IMR-90 (cell line): Measurements from ENCODE around the gene SALL4. TPM values are rescaled to one million over a fixed set of nuclear protein-coding genes. Genes with fewer than 3 reads are reported as not detected.
A peak's percentile ranks its signal among the peaks of the same experiment; 100 is the strongest.

ENCODE experiments used
- ATAC-seq: fragments of 200-7000 bp; cut with Tn5 transposase; 2 replicates; pipeline ENCODE4 v1.9.1; 2020; ENCODE audit warnings: low read depth, mild to moderate bottlenecking, moderate library complexity
- BruUV-seq: library from RNA; stranded (reverse); fragments of 400-500 nt; replicated peaks from 2 replicates; lab custom pipeline; 2021; lab: Mats Ljungman, UMichigan
- CTCF ChIA-PET: fragments of 300-600 bp; formaldehyde crosslinking; extraction: SDS; loops from one replicate; lab custom pipeline; 2021; ENCODE audit warnings: antibody characterized with exemption; lab: Yijun Ruan, JAX
- POLR2A ChIA-PET: fragments of 300-600 bp; sonication (Branson Sonifier 250); formaldehyde crosslinking; loops from one replicate; lab custom pipeline; 2022; ENCODE audit warnings: antibody characterized with exemption; ENCODE audit not compliant: unreplicated experiment; lab: Charles Lee
- DNase-seq: peaks from one replicate; pipeline ENCODE4 v3.0.0; 2013
- H2AFZ ChIP-seq: replicated peaks from 2 replicates; pipeline ENCODE3; 2013; ENCODE audit warnings: low read length, mild to moderate bottlenecking; ENCODE audit not compliant: poor library complexity
- H2AK5ac ChIP-seq: 2 replicates; pipeline ENCODE4 v1.6.1; 2013; ENCODE audit warnings: low read depth, low read length, inconsistent platforms
- H2AK9ac ChIP-seq: replicated peaks from 2 replicates; pipeline ENCODE3; 2013; ENCODE audit warnings: mild to moderate bottlenecking, low read depth, low read length, moderate library complexity; ENCODE audit not compliant: poor library complexity
- H2BK120ac ChIP-seq: 2 replicates; pipeline ENCODE4 v1.6.1; 2013; ENCODE audit warnings: low read depth, low read length, inconsistent platforms
- H2BK15ac ChIP-seq: 3 replicates; pipeline ENCODE4 v1.6.1; 2013; ENCODE audit warnings: low read depth, low read length, inconsistent platforms
- H2BK20ac ChIP-seq: 2 replicates; pipeline ENCODE4 v1.6.1; 2013; ENCODE audit warnings: low read depth, mild to moderate bottlenecking, inconsistent platforms, low read length, moderate library complexity
- H2BK5ac ChIP-seq: 2 replicates; pipeline ENCODE4 v1.6.1; 2013; ENCODE audit warnings: mild to moderate bottlenecking, low read depth, low read length, inconsistent platforms; ENCODE audit not compliant: poor library complexity, severe bottlenecking
- H3K14ac ChIP-seq: replicated peaks from 2 replicates; pipeline ENCODE4 v1.6.1; 2013; ENCODE audit warnings: low read depth, low read length, inconsistent platforms
- H3K18ac ChIP-seq: 2 replicates; pipeline ENCODE4 v1.6.1; 2013; ENCODE audit warnings: low read depth, low read length, control low read depth
- H3K23ac ChIP-seq: 2 replicates; pipeline ENCODE4 v1.6.1; 2013; ENCODE audit warnings: low read depth, low read length, inconsistent platforms
- H3K27ac ChIP-seq: 2 replicates; pipeline ENCODE4 v1.5.1; 2013; ENCODE audit warnings: mild to moderate bottlenecking, control low read depth, low read length; ENCODE audit not compliant: insufficient read depth
- H3K27me3 ChIP-seq: 2 replicates; pipeline ENCODE4 v1.6.1; 2013; ENCODE audit warnings: low read length; ENCODE audit not compliant: control insufficient read depth, insufficient read depth
- H3K36me3 ChIP-seq: 2 replicates; pipeline ENCODE4 v1.6.1; 2013; ENCODE audit warnings: low read length, mixed read lengths; ENCODE audit not compliant: control insufficient read depth, insufficient read depth
- H3K4ac ChIP-seq: 2 replicates; pipeline ENCODE4 v1.6.1; 2013; ENCODE audit warnings: low read depth, low read length, inconsistent platforms
- H3K4me1 ChIP-seq: 2 replicates; pipeline ENCODE4 v1.6.1; 2013; ENCODE audit warnings: low read length, mixed read lengths; ENCODE audit not compliant: control insufficient read depth, insufficient read depth
- H3K4me2 ChIP-seq: 2 replicates; pipeline ENCODE4 v1.6.1; 2013; ENCODE audit warnings: low read depth, mild to moderate bottlenecking, control low read depth, low read length, moderate library complexity
- H3K4me3 ChIP-seq: 2 replicates; pipeline ENCODE4 v1.5.1; 2013; ENCODE audit warnings: low read depth, mild to moderate bottlenecking, control low read depth, low read length, moderate library complexity; ENCODE audit not compliant: insufficient read depth
- H3K56ac ChIP-seq: 2 replicates; pipeline ENCODE4 v1.6.1; 2013; ENCODE audit warnings: low read length, inconsistent platforms; ENCODE audit not compliant: insufficient read depth; ENCODE audit errors: extremely low read depth
- H3K79me1 ChIP-seq, 2 experiments: 2 replicates each; pipeline ENCODE4 v1.6.1; 2013; ENCODE audit warnings: low read length in 2 of 2, inconsistent platforms in 1 of 2, low read depth in 1 of 2
- H3K9ac ChIP-seq: 2 replicates; pipeline ENCODE4 v1.6.1; 2013; ENCODE audit warnings: low read depth, low read length, control low read depth
- H3K9me1 ChIP-seq: 2 replicates; pipeline ENCODE4 v1.6.1; 2013; ENCODE audit warnings: low read length, inconsistent platforms; ENCODE audit not compliant: insufficient read depth
- H3K9me3 ChIP-seq: 2 replicates; pipeline ENCODE4 v1.6.1; 2013; ENCODE audit warnings: low read length; ENCODE audit not compliant: control insufficient read depth, insufficient read depth
- H4K20me1 ChIP-seq: 2 replicates; pipeline ENCODE4 v1.6.1; 2013; ENCODE audit warnings: low read length, inconsistent platforms; ENCODE audit not compliant: insufficient read depth
- H4K5ac ChIP-seq: 2 replicates; pipeline ENCODE4 v1.6.1; 2013; ENCODE audit warnings: mild to moderate bottlenecking, low read depth, low read length, control low read depth
- H4K8ac ChIP-seq, 2 experiments: 2 replicates each; pipeline ENCODE4 v1.6.1; 2013; ENCODE audit warnings: low read depth in 2 of 2, low read length in 2 of 2, control low read depth in 1 of 2, inconsistent platforms in 1 of 2
- H4K91ac ChIP-seq: 2 replicates; pipeline ENCODE4 v1.6.1; 2013; ENCODE audit warnings: low read depth, low read length, inconsistent platforms; ENCODE audit not compliant: insufficient read depth
- CEBPB ChIP-seq: IDR thresholded peaks from 2 replicates; pipeline ENCODE4 v1.6.1; 2012; ENCODE audit warnings: low read depth, low read length, improper control_type of control experiment
- CTCF ChIP-seq: conservative IDR thresholded peaks from 2 replicates; pipeline ENCODE4 v1.5.1; 2012; ENCODE audit warnings: mild to moderate bottlenecking, low read depth, low read length, improper control_type of control experiment
- ELK1 ChIP-seq: fragments of 150-350 bp; IDR thresholded peaks from 2 replicates; pipeline ENCODE4 v1.6.1; 2016; ENCODE audit warnings: low read depth, mild to moderate bottlenecking, low read length, moderate library complexity, borderline replicate concordance
- RAD21 ChIP-seq: IDR thresholded peaks from 2 replicates; pipeline ENCODE4 v1.6.1; 2012; ENCODE audit warnings: low read length, improper control_type of control experiment
- RCOR1 ChIP-seq: IDR thresholded peaks from 2 replicates; pipeline ENCODE4 v1.6.1; 2012; ENCODE audit warnings: mild to moderate bottlenecking, low read length, improper control_type of control experiment; ENCODE audit not compliant: insufficient replicate concordance
- RFX5 ChIP-seq: IDR thresholded peaks from 2 replicates; pipeline ENCODE4 v1.8.0; 2012; ENCODE audit warnings: low read depth, mild to moderate bottlenecking, low read length, moderate library complexity
- SMC3 ChIP-seq: fragments of 150-350 bp; IDR thresholded peaks from 2 replicates; pipeline ENCODE4 v1.6.1; 2016; ENCODE audit warnings: low read depth, mild to moderate bottlenecking, antibody characterized with exemption, low read length, moderate library complexity
- WGBS, 2 experiments: methylation state at CpG; one replicate each; pipeline versions ENCODE4 v1.1.5 to v1.1.7; 2013; ENCODE audit warnings: missing lambda C conversion rate in 2 of 2; ENCODE audit not compliant: insufficient read length in 1 of 2; ENCODE audit errors: extremely low coverage in 2 of 2; 5-methylcytosine and 5-hydroxymethylcytosine counted together
- dilution Hi-C: fragments of 300-500 bp; cut with HindIII; formaldehyde crosslinking; loops from one replicate; pipeline ENCODE4 v1.14.3; 2018; ENCODE audit warnings: low sequenced_read_pairs; ENCODE audit not compliant: unreplicated experiment
- in situ Hi-C: fragments of 300-500 bp; cut with MboI; formaldehyde crosslinking; loops from 3 replicates; pipeline ENCODE4 v1.14.3; 2019; ENCODE audit warnings: low sequenced_read_pairs, inconsistent platforms, mixed read lengths
- intact Hi-C: fragments of 100-400 bp; cut with micrococcal nuclease; formaldehyde crosslinking; loops from 2 replicates; pipeline ENCODE4 v1.10.0; 2022
- polyA plus RNA-seq, 3 experiments: library from polyadenylated mRNA; depleted of rRNA; stranded (reverse); fragments of >200 nt; gene quantifications; 2 replicates each; pipeline ENCODE4 v1.2.3, GENCODE V29; 2012; ENCODE audit warnings: low replicate concordance in 1 of 3
- total RNA-seq: library from RNA; depleted of rRNA; stranded (reverse); fragments of >200 nt; gene quantifications from 2 replicates; pipeline ENCODE4 v1.2.3, GENCODE V29; 2012

Gene SALL4
- total and polyA plus RNA-seq, 2 of the 4 experiments (the other 2 are of a cell fraction) = not detected

- POLR2A ChIA-PET = no interaction called here
- WGBS, 2 experiments = no CpG with 5 or more reads among the region's 7 CpGs
Observed at GRCh38 chr20:51747182-51747911, 55.0 kb downstream of the SALL4 start.

More at GRCh38 chr20:51747182-51747911, 55.0 kb downstream of the SALL4 start:
- no peaks in the 10 kb centered on the region for H3K36me3 ChIP-seq
- H3K79me1 ChIP-seq = peaks cover 18 to 74% of the 10 kb centered on the region in 2 experiments; a peak in 3 of 4 replicates
- H2BK15ac ChIP-seq = no peak overlapping the region; the same call in 2 of the 3 replicates
- H3K27ac ChIP-seq = no peak overlapping the region
- peaks cover 13% of the 10 kb centered on the region for H3K4me1 ChIP-seq
- H3K4me2 ChIP-seq = no peak overlapping the region
- peaks cover 17% of the 10 kb centered on the region for H3K9me1 ChIP-seq
- H2BK20ac ChIP-seq = peak overlapping the region; percentile 79
- no peak overlapping the region for H2AK9ac ChIP-seq
- H3K4me3 ChIP-seq = no peak overlapping the region
- H4K8ac ChIP-seq = peak overlapping the region in 1 of 2 experiments; percentile 29; a peak in 1 of 4 replicates
- H2BK120ac ChIP-seq = peak overlapping the region; percentile 76
- intact Hi-C loops = no loop called here
- H3K14ac ChIP-seq = 0 out of 2 replicates have a peak overlapping the region, but pooled peaks have one; percentile 59
- H3K23ac ChIP-seq = 0 out of 2 replicates have a peak overlapping the region, but pooled peaks have one; percentile 61
- no peak overlapping the region for H4K5ac ChIP-seq
- ATAC-seq = no peak
- H3K9ac ChIP-seq = no peak overlapping the region
- no peaks in the 10 kb centered on the region for H3K27me3 ChIP-seq
- in situ Hi-C loops = no loop called here
- dilution Hi-C loops = no loop called here
- 0 out of 2 replicates have a peak, but pooled peaks cover 3% of the 10 kb centered on the region for H4K20me1 ChIP-seq
- H3K56ac ChIP-seq = no peak overlapping the region
- H2BK5ac ChIP-seq = no peak overlapping the region
- H2AFZ ChIP-seq = no peak overlapping the region
- H3K4ac ChIP-seq = peak overlapping the region; percentile 74
- H4K91ac ChIP-seq = no peak overlapping the region
- no peak for DNase-seq
- H3K9me3 ChIP-seq = no peaks in the 10 kb centered on the region
- no peak overlapping the region for H3K18ac ChIP-seq
- CTCF ChIA-PET = no interaction called here
- TF ChIP-seq RAD21 = no peak
- TF ChIP-seq CEBPB = no peak
- TF ChIP-seq ELK1 = no peak
- TF ChIP-seq RCOR1 = no peak
- TF ChIP-seq SMC3 = no peak
- no peak for TF ChIP-seq CTCF
- TF ChIP-seq RFX5 = no peak
- no TSS peak for BruUV-seq
- peak overlapping the region; percentile 70; the same call in 1 of the 2 replicates for H2AK5ac ChIP-seq
